Progenitor cell of endocrine pancreas (in vitro differentiated cells): ENCODE results near the gene RAF1. TPM values are rescaled to one million over a fixed set of nuclear protein-coding genes. Genes with fewer than 3 reads are reported as not detected.
"Not testable (repeated sequence)": the region's sequence is repeated elsewhere in the genome, so short reads cannot be mapped to it uniquely, and the experiment has no call there.

ENCODE experiments used
- DNase-seq: peaks from one replicate; pipeline ENCODE4 v3.0.0; 2021; ENCODE audit warnings: low spot score; ENCODE audit not compliant: unreplicated experiment
- H3K27ac Mint-ChIP-seq: 2 replicates; pipeline ENCODE4 v1.8.0; 2021; ENCODE audit warnings: mild to moderate bottlenecking, moderate library complexity, mixed read lengths
- H3K27me3 Mint-ChIP-seq: 2 replicates; pipeline ENCODE4 v1.8.0; 2021; ENCODE audit warnings: mixed read lengths
- H3K36me3 Mint-ChIP-seq: 2 replicates; pipeline ENCODE4 v1.8.0; 2022; ENCODE audit warnings: mixed read lengths; ENCODE audit not compliant: insufficient read depth
- H3K4me1 Mint-ChIP-seq: 2 replicates; pipeline ENCODE4 v1.8.0; 2021; ENCODE audit warnings: low read depth, mixed read lengths
- H3K4me3 Mint-ChIP-seq: 2 replicates; pipeline ENCODE4 v1.8.0; 2021; ENCODE audit warnings: low read depth, mild to moderate bottlenecking, moderate library complexity, mixed read lengths
- H3K9me3 Mint-ChIP-seq: 2 replicates; pipeline ENCODE4 v1.8.0; 2021; ENCODE audit warnings: low read depth, mixed read lengths
- total RNA-seq: library from RNA; stranded (reverse); gene quantifications from 2 replicates; pipeline ENCODE4 v1.2.1, GENCODE V29; 2021
- TF ChIP-seq, protein P1 (sequence below): fragments of 200-600 bp; sonication (generic); IDR thresholded peaks from one replicate; pipeline ENCODE4 v1.5.0; 2021; ENCODE audit warnings: antibody characterized with exemption, mild to moderate bottlenecking; ENCODE audit not compliant: unreplicated experiment

RAF1 gene
- total RNA-seq, 1 donor from 2014 or later = 135 TPM

DNA sequence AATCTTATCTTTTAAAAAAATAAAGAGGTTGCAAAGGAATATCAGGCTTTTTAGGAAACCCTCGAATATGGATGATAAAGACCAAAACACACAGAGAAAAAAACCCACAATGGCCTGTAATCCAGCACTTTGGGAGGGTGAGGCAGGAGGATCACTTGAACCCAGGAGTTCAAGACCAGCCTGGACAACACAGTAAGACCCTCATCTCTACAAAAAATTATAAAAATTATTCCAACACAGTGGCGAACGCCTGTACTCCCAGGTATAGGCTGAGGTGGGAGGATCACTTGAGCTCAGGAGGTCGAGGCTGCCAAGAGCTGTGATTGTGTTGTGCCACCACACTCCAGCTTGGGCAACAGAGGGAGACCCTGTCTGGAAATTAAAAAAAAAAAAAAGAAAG is 30.8 kb downstream of the RAF1 start:
- Mint-ChIP-seq H3K4me3 (no peak overlapping the region), H3K27ac (no peak overlapping the region), H3K36me3 (peaks cover 4% of the 10 kb centered on the region), H3K9me3 (no peaks in the 10 kb centered on the region), H3K27me3 (no peaks in the 10 kb centered on the region), H3K4me1 (peaks cover 14% of the 10 kb centered on the region)
- TF ChIP-seq, protein P1, sequence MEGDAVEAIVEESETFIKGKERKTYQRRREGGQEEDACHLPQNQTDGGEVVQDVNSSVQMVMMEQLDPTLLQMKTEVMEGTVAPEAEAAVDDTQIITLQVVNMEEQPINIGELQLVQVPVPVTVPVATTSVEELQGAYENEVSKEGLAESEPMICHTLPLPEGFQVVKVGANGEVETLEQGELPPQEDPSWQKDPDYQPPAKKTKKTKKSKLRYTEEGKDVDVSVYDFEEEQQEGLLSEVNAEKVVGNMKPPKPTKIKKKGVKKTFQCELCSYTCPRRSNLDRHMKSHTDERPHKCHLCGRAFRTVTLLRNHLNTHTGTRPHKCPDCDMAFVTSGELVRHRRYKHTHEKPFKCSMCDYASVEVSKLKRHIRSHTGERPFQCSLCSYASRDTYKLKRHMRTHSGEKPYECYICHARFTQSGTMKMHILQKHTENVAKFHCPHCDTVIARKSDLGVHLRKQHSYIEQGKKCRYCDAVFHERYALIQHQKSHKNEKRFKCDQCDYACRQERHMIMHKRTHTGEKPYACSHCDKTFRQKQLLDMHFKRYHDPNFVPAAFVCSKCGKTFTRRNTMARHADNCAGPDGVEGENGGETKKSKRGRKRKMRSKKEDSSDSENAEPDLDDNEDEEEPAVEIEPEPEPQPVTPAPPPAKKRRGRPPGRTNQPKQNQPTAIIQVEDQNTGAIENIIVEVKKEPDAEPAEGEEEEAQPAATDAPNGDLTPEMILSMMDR = no peak
- no peak for DNase-seq

DNA sequence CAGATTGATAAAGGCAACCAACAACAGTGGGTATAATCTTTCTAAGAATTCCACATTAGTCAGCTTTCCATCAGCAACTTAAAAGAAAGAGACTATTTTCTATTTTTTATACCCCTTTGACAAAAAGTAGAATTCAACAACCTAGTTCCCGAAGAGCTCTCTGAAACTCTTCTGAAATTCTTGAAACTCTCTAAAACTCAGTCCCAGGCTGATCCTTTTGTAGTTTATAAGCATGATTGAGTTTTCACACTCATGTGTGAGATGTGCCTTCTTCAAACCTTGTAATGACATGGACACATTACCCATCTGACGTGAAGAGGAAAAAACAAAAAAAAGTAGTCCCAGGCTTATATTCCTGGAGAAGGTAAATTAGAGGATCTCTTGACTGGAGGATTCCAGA is 31.4 kb downstream of the RAF1 start:
- peak overlapping the region; percentile 70 for H3K27ac Mint-ChIP-seq
- H3K4me3 Mint-ChIP-seq = no peak overlapping the region
- TF ChIP-seq, protein P1 = no peak
- H3K27me3 Mint-ChIP-seq = no peaks in the 10 kb centered on the region
- no peaks in the 10 kb centered on the region for H3K9me3 Mint-ChIP-seq
- H3K4me1 Mint-ChIP-seq = peaks cover 16% of the 10 kb centered on the region
- peaks cover 4% of the 10 kb centered on the region for H3K36me3 Mint-ChIP-seq
- DNase-seq = no peak

DNA sequence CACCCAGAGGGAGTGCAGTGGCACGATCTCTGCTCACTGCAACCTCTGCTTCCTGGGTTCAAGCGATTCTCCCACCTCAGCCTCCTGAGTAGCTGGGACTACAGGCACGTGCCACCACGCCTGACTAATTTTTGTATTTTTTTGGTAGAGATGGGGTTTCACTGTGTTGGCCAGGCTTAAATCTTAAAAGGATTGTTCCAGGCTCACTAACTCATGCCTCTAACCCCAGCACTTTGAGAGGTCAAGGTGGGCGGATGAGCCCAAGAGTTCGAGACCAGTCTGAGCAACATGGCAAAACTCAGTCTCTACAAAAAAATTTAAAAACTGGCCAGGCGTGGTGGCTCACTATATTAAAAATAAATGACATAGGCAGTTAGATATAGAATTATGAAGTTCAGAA is 33.1 kb downstream of the RAF1 start:
- not testable (repeated sequence) for DNase-seq, H3K27ac Mint-ChIP-seq, H3K36me3 Mint-ChIP-seq, H3K27me3 Mint-ChIP-seq, H3K4me3 Mint-ChIP-seq, H3K9me3 Mint-ChIP-seq
- H3K4me1 Mint-ChIP-seq = peaks cover 19% of the 10 kb centered on the region

DNA sequence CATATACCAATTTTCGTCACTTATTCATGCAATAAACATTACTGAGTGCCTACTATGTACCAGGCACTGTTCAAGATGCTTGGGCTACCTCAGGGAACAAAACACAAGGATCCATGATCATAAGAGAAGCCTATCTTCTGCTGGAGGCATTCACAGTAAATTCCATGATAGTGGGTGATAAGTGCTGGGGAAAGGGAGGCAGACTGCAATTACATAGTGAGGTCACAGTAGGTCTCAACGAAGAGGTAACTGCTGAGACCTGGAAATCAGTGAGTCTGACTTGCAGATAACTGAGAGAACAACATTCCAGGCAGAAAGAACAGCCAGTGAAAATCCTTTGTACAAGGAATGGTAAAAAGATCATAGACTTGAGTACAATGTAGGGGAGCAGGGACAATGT is 33.6 kb downstream of the RAF1 start:
- H3K27ac Mint-ChIP-seq = peak overlapping the region; percentile 53
- no peak overlapping the region for H3K4me3 Mint-ChIP-seq
- H3K27me3 Mint-ChIP-seq = no peaks in the 10 kb centered on the region
- TF ChIP-seq, protein P1 = no peak
- H3K4me1 Mint-ChIP-seq = peaks cover 19% of the 10 kb centered on the region
- no peaks in the 10 kb centered on the region for H3K9me3 Mint-ChIP-seq
- no peak for DNase-seq
- peaks cover 4% of the 10 kb centered on the region for H3K36me3 Mint-ChIP-seq

DNA sequence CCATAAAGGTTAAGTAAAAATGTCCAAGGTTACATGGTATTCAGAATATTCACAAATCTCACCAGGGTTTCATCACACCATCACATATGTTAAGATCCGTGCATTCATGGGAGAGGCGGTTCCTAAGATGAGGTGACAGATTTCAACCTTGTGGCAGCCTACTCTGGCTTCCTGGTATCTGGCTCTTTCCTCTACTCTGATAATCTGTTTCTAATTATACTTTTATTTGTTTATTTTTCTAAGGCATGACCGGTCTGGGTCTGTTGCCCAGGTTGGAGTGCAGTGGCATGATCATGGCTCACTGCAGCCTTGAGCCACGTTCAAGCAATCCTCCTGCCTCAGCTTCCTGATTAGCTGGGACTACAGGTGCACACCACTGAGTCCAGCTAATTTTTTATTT is 34.4 kb downstream of the RAF1 start:
- DNase-seq = no peak
- Mint-ChIP-seq H3K4me3 (no peak overlapping the region), H3K27ac (no peak overlapping the region), H3K4me1 (peaks cover 19% of the 10 kb centered on the region), H3K27me3 (no peaks in the 10 kb centered on the region), H3K9me3 (no peaks in the 10 kb centered on the region), H3K36me3 (peaks cover 4% of the 10 kb centered on the region)
- TF ChIP-seq, protein P1 = no peak

DNA sequence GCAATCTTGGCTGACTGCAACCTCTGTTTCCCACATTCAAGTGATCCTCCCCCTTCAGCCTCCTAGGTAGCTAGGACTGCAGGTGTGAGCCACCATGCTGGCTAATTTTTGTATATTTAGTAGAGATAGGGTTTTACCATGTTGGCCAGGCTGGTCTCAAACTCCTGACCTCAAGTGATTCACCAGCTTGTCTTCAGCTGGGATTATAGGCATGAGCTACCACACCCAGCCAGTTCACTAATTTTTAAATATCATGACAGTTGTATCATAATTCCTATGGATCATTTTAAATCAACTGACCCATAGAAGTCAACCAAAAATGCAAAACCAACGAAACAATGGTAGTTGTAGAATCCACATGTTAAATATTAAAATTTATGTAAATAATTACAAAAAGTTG is 35.1 kb downstream of the RAF1 start:
- Mint-ChIP-seq H3K36me3 (peaks cover 2% of the 10 kb centered on the region), H3K27me3 (no peaks in the 10 kb centered on the region), H3K4me1 (peaks cover 26% of the 10 kb centered on the region), H3K27ac (no peak overlapping the region), H3K9me3 (no peaks in the 10 kb centered on the region), H3K4me3 (no peak overlapping the region)
- DNase-seq = no peak
- TF ChIP-seq, protein P1 = no peak
